ENCODE measurements around the gene SPEN.
"Not testable (repeated sequence)": the region's sequence is repeated elsewhere in the genome, so short reads cannot be mapped to it uniquely, and the experiment has no call there.

SPEN gene

DNA sequence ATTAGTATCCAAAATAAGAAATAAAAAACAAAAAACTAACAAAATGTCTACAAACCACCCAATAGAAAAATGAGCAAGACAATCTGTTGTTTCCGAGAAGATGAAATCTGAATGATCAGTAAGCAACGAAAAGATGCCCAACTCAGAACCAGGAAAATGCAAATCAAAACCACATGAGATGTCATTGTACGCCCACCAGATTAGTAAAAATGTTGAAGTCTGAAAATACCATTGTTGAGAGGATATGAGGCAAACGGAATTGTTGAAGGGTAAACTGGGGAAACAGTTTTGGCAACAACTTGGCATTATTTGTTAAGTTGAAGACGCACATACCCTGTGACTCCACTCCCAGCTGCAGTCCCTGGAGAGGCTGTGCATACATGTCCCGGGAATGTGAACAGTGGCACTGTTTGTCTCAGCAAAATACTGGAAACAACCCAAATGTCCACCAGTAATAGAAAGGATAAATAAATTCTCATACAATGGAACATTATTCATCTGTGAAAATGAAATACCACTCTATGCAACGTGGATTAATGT is 117.8 kb downstream of the SPEN start:
- DNase-seq = peak; percentile 76

DNA sequence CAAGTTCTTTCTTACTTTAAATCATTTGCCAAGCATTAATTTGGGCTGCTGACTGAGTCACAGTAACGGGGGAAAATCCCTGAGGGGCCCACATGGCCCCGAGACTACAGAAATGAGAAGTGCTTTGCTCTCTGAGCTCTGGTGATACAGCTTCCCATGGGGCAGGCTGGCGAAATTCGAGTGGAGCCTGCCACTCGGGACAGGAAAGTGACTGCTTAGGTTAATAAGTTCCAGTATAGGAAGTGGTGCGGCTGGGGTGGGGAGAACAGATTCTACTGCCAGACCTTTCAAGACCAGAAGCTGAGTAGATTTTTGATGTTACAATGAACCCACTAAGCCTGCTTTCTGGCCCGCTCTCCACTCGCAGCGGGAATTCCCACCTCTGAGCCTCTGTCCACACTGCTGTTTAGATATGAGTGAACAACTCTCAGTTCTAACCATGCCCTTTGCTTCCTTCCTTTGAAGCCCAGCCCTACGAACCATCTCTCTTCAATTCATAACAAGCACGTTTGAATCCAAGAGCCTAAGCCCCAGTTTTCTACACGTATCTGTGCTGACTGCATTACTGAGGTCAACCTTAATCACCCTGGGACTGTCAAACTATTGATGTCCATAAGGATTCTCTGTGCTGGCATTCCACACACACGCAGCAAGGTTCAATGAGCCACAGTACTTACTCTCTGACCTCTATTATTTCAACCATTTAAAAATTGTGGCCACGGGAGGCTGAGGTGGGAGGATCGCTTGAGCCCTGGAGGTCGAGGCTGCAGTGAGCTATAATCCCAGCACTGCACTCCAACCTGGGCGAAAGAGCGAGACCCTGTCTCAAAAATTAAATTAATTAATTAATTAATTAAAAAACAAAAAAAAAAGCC is 118.8 kb downstream of the SPEN start:
- DNase-seq = peak; percentile 72

- no peak for DNase-seq
Observed at GRCh38 chr1:15966956-15967344, 119.4 kb downstream of the SPEN start.

DNA sequence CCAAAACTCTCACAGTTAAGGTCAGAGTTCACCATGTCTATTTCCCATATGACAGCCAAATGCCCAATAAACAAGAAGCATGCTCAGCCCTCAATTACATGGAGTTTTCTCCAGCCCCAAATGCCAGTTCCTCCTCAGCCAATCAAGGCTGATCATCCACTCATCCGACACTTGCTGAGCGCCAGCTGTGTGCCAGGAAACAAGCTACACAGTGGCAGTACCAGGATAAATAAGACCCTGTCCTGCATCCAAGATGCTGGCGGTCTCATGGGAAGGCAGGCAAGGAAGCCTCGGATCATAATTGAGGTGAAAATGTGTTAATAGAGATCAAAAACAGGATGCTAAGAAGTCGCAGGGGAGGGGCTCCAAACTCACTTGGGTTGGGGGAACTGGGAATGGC is 120.7 kb downstream of the SPEN start:
- DNase-seq = no peak

- no peak for DNase-seq
Observed at GRCh38 chr1:15969321-15969880, 121.9 kb downstream of the SPEN start.

- no peak for DNase-seq
Observed at GRCh38 chr1:15970911-15971310, 123.4 kb downstream of the SPEN start.

GRCh38 chr1:15972409-15972808 is 124.9 kb downstream of the SPEN start:
- DNase-seq = no peak

DNA sequence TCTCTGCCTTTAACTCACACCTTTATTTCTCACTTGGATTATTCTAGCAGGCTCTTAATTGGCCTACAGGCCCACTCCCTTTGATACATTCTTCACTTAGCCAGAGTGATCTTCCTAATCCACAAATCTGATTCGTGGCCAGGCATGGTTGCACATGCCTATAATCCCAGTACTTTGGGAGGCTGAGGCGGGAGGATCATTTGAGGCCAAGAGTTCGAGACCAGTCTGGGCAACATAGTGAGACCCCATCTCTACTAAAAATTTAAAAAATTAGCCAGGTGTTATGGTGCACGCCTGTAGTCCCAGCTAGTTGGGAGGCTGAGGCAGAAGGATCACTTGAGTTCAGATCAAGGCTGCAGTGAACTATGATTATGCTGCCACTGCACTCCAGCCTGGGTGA is 126.3 kb downstream of the SPEN start:
- DNase-seq = no peak

- no peak for DNase-seq
Observed at GRCh38 chr1:15974855-15975254, 127.3 kb downstream of the SPEN start.

- peak; percentile 64 for DNase-seq
Observed at GRCh38 chr1:15975358-15975804, 127.9 kb downstream of the SPEN start.

DNA sequence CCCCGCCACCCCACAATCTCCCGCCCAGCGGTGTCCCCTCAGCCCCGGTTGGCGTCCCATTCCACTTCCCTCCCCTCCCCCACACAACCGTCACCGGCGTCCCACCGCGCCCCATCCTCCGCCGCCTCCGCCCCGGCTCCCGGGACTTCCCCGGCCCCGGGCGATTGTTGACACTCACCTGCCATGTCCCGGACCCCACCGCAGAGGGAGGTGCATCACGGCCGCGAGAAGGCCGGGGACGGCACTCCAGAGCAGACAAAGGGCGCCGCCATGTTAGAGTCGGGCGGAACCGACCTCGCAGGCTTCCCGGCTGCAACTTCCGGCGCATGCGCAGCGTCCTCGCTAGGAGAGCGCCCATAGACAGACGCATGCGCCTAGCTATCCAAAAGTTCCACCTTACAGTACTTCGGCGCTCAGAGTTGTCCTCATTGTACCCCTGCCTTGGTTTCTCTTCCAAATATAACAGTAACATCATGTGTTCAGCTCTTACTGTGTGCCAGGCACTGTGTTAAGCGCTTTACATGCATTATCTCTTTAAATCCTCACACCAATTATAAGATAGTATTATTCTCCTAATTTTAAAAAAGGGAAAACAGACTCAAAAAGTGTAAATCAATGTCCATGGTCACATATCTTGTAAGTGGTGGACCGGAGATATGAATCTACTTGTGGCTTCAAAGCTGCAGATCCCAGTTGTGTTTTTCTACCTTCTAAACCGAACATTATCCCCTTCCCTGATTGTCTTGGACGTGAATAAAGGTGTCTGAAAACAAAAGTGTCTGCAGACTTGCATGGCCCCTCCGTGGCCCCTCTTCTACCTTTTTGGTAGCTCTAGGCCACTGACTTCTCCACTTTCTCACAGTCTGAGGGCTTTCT is 128.5 kb downstream of the SPEN start, which contains the start of gene ZBTB17:
ZBTB17 (minus strand) TSS at position 297 of the 876 bp plus-strand sequence. CDS start 27,606 bp downstream, outside the sequence.
- DNase-seq = peak; percentile 91

GRCh38 chr1:15977947-15978346 is 130.4 kb downstream of the SPEN start:
- not testable (repeated sequence) for DNase-seq

GRCh38 chr1:15981679-15982078 is 134.2 kb downstream of the SPEN start:
- DNase-seq = no peak

GRCh38 chr1:15983275-15983674 is 135.8 kb downstream of the SPEN start:
- no peak for DNase-seq

GRCh38 chr1:15985611-15986297 is 138.2 kb downstream of the SPEN start:
- no peak for DNase-seq

DNA sequence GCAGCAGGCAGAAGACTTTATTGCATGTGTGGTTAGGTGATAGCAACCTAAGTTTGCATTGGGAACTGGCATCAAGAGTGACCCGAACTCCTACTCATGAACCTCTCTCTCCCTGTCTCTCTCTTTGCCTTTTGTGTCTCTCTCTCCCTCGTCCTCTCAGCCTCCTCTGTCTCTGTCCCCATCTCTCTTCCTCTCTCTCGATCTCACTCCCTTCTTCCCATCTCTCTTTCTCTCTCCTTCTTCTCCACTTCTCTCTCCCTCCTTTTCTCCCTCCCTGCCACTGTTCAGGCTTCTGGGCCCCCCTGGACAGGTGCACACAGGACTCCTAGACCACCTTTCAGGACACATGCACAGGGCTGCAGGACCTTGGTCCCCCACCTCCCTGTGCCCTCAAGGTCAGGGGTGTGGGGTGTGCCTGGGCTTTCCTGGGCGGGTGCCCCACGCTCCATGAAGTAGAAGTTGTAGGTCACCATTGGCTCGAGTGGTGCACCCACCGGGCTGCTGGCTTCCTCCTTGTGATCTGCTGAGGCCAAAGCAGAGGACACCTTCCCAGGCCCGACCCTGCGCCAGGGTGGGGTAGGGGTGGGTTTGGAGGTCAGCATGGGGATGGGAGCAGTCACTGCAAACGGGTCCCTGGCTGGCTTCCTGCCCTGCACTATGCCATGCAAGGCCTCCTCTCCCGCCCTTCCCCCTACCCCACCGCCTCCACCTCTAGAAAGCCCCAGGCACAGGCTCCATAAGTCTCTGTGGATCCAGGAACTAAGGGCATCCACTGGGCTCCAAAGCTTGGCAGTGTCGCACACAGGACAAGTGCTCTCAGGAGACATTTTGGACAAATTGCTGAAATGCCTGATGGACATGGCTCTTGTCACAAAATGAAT is 141.6 kb downstream of the SPEN start:
- DNase-seq = no peak

DNA sequence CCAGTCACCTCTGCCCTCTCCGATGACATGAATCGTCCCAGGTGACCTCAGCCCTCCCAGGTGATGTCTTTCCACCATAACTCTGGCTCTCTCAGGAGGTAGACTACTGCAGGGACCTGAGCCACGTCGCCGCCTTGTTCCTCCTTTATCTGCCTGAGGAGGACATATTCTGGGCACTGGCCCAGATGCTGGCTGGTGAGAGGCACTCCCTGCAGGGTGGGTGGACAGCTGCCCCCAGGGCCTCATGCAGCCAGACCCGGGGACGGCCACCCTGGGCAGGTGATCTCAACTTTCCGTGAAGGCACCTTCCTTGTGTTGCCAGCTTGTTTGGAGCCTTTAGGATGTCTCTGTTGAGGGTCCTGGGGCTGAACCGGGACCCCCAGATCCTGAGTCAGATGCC is 142.3 kb downstream of the SPEN start:
- no peak for DNase-seq

Measured in fibroblast of skin of right biceps (primary cell).